ELF-1 (cell line): ENCODE results near the gene NUDT1.

Source experiments
- DNase-seq: peaks from one replicate; pipeline ENCODE4 v3.0.0-alpha.2; 2016; ENCODE audit warnings: low read depth, low spot score

The NUDT1 gene

GRCh38 chr7:2269089-2269990, 27.3 kb downstream of the NUDT1 start:
- peak; percentile 71 for DNase-seq

DNA sequence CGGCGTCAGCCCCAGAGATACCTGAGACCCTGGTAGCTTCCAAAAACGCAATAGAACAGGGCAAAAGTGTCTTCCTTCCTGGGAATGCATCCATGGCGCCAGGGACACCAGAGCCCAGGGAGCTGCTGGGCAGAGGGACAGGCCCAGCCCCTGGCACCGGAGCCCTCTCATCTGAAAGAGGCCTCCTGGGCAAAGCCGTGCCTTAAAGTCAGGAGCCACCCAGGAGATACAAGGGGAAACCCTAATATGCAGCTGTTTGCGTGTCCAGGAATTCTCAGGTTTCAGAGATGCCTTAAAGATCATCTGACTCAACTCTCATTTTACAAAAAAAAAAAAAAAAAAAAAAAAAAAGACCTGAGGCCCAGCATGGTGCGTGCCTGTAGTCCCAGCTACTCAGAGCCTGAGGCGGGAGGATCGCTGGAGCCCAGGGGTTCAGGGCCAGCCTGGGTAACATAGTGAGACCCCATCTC, 28.0 kb downstream of the NUDT1 start:
- DNase-seq: no peak

DNA sequence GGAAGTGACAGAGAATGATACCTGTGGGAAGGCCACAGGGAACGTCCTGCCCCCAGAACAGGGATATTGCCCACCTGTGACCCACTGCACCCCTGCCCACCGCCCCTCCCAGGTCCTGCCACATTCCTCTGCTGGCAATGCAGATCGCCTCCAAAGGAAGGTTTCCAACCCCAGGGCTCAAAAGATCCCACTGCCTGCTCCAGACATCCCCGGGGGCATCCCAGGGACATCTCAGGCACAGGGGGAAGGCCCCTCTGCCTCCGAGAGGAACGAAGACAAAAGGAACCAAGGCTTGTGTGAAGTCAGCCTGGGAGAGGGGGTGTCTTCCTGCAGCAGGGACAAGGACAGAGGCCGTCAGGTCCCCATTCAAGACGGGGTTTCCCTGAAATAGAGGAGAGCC, 28.5 kb downstream of the NUDT1 start:
- peak; percentile 78 for DNase-seq

GRCh38 chr7:2271273-2272026, 29.4 kb downstream of the NUDT1 start:
- DNase-seq: no peak

GRCh38 chr7:2272031-2272430, 30.0 kb downstream of the NUDT1 start:
- no peak for DNase-seq

DNA sequence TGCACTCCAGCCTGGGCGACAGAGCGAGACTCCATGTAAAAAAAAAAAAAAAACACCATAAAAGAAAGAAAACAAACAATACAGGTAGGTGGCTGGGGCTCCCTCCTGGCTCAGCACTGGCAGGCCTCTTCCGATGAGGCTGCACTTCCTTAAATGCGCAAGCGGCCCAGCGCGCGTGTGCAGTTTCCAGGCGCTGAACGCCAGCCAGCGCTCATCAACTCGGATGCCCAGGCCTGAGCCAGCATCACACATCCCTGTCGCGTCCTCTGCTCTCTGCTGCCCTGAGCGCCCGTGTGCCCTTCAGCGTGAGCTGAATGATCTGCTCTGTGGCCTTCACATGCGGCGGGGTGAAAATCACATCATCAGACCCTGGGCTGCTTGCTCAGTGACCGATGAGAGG, 31.8 kb downstream of the NUDT1 start:
- no peak for DNase-seq

GRCh38 chr7:2274666-2275065, 32.6 kb downstream of the NUDT1 start:
- no peak for DNase-seq

DNA sequence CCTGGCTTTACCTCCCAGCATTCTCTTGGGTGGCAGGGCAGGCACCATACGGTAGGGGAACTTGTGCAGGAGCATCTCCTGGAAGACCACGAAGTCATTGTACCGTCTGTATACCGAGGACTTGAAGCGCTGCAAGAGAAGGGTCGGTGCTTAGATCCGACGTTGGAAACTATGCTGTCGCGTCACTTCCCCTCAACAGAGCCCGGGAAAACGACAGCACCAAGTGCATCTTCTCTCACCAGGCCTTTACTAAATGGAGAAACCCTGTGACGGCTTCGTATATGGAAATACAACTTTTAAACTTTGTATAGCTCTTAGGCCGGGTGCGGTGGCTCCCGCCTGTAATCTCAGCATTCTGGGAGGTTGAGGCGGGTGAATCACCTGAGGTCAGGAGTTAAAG, 33.1 kb downstream of the NUDT1 start:
- DNase-seq: no peak

DNA sequence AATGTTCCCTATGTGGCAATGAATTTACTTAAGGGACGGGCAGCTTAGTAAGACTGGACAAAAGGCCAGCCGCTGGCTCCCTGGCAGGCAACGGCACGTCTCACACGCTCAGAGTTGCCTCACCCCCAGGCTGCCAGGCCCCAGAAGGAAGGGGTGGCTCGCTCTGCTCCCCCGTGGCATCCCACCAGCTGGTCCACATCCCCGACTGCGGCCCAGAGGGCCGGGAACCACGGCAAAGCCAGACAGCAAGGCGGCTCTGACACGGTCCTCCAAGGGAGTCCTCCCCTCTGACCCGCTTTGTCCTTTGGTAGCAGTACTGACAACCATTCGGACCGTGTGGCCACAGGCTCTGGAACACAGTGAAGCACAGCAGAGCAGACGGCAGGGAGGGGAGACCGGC, 34.1 kb downstream of the NUDT1 start:
- DNase-seq: no peak

GRCh38 chr7:2278026-2278425, 36.0 kb downstream of the NUDT1 start:
- DNase-seq: peak; percentile 44

DNA sequence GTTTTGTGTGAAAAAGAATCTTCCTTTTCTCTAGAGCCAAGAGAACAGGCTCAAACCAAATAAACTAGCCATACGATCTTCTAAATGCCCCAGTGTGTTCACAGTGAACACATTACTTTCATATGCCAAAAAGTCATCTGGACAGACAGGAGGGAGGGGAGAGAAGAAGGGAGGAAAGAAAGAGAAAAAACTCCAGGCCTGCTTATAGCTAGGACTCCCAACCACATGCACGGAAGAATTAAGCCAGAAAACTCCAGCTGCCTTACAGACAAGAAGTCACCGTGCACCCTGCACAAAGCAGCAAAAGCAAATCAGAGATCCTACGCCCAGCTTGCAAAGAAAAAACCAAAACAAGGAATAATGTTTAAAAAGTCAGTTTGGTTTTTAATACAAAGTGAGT, 37.9 kb downstream of the NUDT1 start:
- no peak for DNase-seq

- DNase-seq: no peak
These were observed 38.4 kb downstream of the NUDT1 start for GRCh38 chr7:2280424-2280823.

- no peak for DNase-seq
These were observed 39.5 kb downstream of the NUDT1 start for GRCh38 chr7:2281541-2281940.

- peak; percentile 37 for DNase-seq
These were observed 40.2 kb downstream of the NUDT1 start for GRCh38 chr7:2282185-2282751.

- DNase-seq: peak; percentile 66
These were observed 41.0 kb downstream of the NUDT1 start for GRCh38 chr7:2283074-2283473.

- no peak for DNase-seq
These were observed 45.7 kb downstream of the NUDT1 start for GRCh38 chr7:2287745-2288144.

DNA sequence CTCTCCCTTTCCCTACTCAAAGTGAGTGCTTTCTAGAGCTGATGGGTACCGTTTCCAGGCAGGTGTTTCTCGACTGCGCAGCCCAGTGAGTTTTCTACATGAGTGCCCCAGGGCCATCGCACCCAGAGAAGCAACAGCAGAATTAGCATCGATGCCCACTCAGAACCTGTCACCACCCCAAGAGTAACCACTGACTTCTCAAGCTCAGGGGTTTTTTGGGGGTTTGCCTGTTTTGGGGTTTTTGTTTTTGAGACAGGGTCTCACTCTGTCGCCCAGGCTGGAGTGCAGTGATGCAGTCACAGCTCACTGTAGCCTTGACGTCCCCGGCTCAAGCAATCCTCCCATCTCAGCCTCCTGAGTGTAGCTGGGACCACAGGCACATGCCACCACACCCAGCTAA, 46.5 kb downstream of the NUDT1 start:
- no peak for DNase-seq

DNA sequence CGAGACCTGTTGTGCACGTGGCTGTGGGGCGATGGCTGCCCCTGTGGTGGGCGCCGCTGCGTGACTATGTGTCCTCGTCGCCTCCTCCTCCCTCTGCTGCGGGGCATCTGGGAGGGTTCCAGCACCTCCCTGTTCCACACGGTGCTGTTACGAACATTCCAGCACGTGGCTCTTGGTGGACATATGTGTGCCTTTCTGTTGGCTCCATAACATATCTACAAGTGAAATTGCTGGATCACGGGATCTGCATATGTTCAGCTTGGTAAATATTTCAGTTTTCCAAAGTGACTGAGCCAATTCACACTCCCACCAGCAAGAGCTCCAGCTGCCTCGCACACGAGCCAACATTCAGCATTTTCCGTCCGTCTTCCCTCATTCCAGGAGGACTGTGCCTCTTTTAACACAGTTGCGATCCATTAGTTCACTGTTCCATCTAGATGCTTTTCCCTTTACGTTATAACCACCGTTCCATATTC, 47.1 kb downstream of the NUDT1 start:
- no peak for DNase-seq

DNA sequence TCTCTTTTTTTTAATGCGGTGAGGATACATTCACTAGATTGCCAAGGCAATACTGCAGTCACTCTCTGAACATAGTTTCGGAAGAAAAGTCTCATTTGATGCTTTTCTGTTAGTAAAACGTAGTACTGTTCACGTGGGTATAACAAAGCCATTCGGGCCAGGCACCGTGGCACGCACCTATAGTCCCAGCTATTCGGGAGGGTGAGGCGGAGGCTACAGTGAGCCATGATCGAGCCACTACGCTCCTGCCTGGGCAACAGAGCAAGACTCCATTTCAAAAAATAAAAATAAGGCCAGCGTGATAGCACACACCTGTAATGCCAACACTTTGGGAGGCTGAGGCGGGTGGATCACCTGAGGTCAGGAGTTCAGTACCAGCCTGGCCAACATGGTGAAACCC, 47.6 kb downstream of the NUDT1 start:
- no peak for DNase-seq

DNA sequence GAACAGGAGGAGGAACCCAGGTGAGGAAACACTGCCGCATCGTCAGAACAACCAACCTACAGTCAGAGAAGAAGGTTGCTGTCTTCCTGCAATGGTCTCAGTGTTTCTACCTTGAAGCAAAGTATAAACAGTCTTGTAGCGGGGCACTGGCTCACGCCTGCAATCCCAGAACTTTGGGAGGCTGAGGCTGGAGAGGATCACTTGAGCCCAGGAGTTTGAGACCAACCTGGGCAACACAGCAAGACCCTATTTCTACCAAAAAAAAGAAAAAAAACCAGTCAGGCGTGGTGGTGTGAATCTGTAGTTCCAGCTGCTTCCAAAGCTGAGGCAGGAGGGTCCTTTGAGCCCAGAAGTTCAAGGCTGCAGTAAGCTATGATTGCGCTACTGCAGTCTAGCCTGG, 48.9 kb downstream of the NUDT1 start:
- DNase-seq: no peak

GRCh38 chr7:2295936-2296620, 54.1 kb downstream of the NUDT1 start:
- DNase-seq: no peak

DNA sequence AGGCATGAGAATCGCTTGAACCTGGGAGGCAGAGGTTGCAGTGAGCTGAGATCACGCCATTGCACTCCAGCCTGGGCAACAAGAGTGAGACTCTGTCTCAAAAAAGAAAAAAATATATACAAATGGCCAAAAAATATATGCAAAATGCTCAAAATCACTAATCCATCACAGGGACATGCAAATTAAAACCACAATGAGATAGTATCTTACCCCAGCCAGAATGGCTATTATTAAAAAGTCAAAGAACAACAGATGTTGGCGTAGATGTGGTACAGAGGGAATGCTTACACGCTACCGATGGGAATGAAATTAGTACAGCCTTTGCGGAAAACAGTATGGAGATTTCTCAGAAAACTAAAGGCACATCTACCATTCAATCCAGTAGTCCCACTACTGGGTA, 54.8 kb downstream of the NUDT1 start:
- DNase-seq: no peak
